Neural cell (in vitro differentiated cells): Measurements from ENCODE around the gene PDE4D. TPM values are rescaled to one million over a fixed set of nuclear protein-coding genes. Genes with fewer than 3 reads are reported as not detected.

Experiments used
- H2AFZ ChIP-seq: fragments of 200-600, 300-800 bp; sonication (generic), shearing (Covaris generic); 2 replicates; pipeline ENCODE4 v1.6.0; 2014; ENCODE audit warnings: low read depth, mild to moderate bottlenecking, antibody characterized with exemption, low read length, moderate library complexity
- H3F3A ChIP-seq: fragments of 200-600 bp; shearing (Covaris generic); 2 replicates; pipeline ENCODE4 v1.6.1; 2016; ENCODE audit warnings: mild to moderate bottlenecking, moderate library complexity, mixed read lengths, antibody characterized with exemption, low read length; ENCODE audit not compliant: insufficient read depth, poor library complexity, severe bottlenecking
- H3K27ac ChIP-seq: fragments of 200-600, 300-800 bp; sonication (generic), shearing (Covaris generic); 2 replicates; pipeline ENCODE4 v1.5.1; 2014; ENCODE audit warnings: mild to moderate bottlenecking, low read length, moderate library complexity
- H3K27me3 ChIP-seq: fragments of 300-800, 200-600 bp; sonication (generic), shearing (Covaris generic); 2 replicates; pipeline ENCODE4 v1.6.0; 2014; ENCODE audit warnings: mild to moderate bottlenecking, low read depth, low read length, moderate library complexity; ENCODE audit not compliant: insufficient read depth
- H3K36me3 ChIP-seq: fragments of 300-800, 200-600 bp; sonication (generic), shearing (Covaris generic); 2 replicates; pipeline ENCODE4 v1.5.1; 2014; ENCODE audit warnings: mild to moderate bottlenecking, antibody characterized with exemption, low read length, moderate library complexity; ENCODE audit not compliant: insufficient read depth
- H3K4me2 ChIP-seq: fragments of 300-800, 200-600 bp; sonication (generic), shearing (Covaris generic); 2 replicates; pipeline ENCODE4 v1.6.0; 2014; ENCODE audit warnings: mild to moderate bottlenecking, low read length
- H3K4me3 ChIP-seq: fragments of 300-800, 200-600 bp; sonication (generic), shearing (Covaris generic); 2 replicates; pipeline ENCODE4 v1.5.1; 2014; ENCODE audit warnings: mild to moderate bottlenecking, low read length, moderate library complexity
- H3K79me2 ChIP-seq: fragments of 200-600 bp; shearing (Covaris generic); replicated peaks from 2 replicates; pipeline ENCODE4 v1.6.0; 2014; ENCODE audit warnings: mild to moderate bottlenecking, low read length, moderate library complexity; ENCODE audit not compliant: insufficient read depth
- H3K9ac ChIP-seq: fragments of 300-800, 200-600 bp; sonication (generic), shearing (Covaris generic); 2 replicates; pipeline ENCODE4 v1.6.1; 2016; ENCODE audit warnings: mild to moderate bottlenecking, low read length, mixed read lengths
- H3K9me2 ChIP-seq: fragments of 200-600 bp; shearing (Covaris generic); 2 replicates; pipeline ENCODE4 v1.6.1; 2016; ENCODE audit warnings: mild to moderate bottlenecking, low read length, mixed read lengths; ENCODE audit not compliant: insufficient read depth
- H3K9me3 ChIP-seq: fragments of 200-600, 300-800 bp; sonication (generic), shearing (Covaris generic); 2 replicates; pipeline ENCODE4 v1.6.1; 2016; ENCODE audit warnings: mild to moderate bottlenecking, mixed run types, low read length, moderate library complexity, mixed read lengths
- H4K20me1 ChIP-seq: fragments of 200-600 bp; shearing (Covaris generic); 2 replicates; pipeline ENCODE4 v1.6.1; 2016; ENCODE audit warnings: mild to moderate bottlenecking, mixed run types; ENCODE audit not compliant: insufficient read depth
- CTCF ChIP-seq: fragments of 450-650 bp; IDR thresholded peaks from 2 replicates; pipeline ENCODE4 v1.5.1; 2014; ENCODE audit warnings: antibody characterized with exemption, mild to moderate bottlenecking, moderate library complexity; ENCODE audit not compliant: poor library complexity, severe bottlenecking
- EP300 ChIP-seq: fragments of 450-650 bp; conservative IDR thresholded peaks from 2 replicates; pipeline ENCODE4 v1.6.1; 2014; ENCODE audit warnings: antibody characterized with exemption, mild to moderate bottlenecking, moderate library complexity; ENCODE audit not compliant: poor library complexity, severe bottlenecking
- EZH2 ChIP-seq: fragments of 200-600, 300-800 bp; shearing (Covaris generic), sonication (generic); IDR thresholded peaks from 2 replicates; pipeline ENCODE4 v1.6.1; 2014; ENCODE audit warnings: antibody characterized with exemption, low read length, borderline replicate concordance, mild to moderate bottlenecking; ENCODE audit not compliant: insufficient read depth, poor library complexity, severe bottlenecking
- MXI1 ChIP-seq: fragments of 450-650 bp; conservative IDR thresholded peaks from 2 replicates; pipeline ENCODE4 v1.6.1; 2014; ENCODE audit warnings: antibody characterized with exemption, mild to moderate bottlenecking; ENCODE audit not compliant: poor library complexity, severe bottlenecking
- POLR2AphosphoS5 ChIP-seq: IDR thresholded peaks from 2 replicates; pipeline ENCODE4 v1.6.1; 2012
- RAD21 ChIP-seq: fragments of 450-650 bp; conservative IDR thresholded peaks from 2 replicates; pipeline ENCODE4 v1.6.1; 2014; ENCODE audit warnings: antibody characterized with exemption, mild to moderate bottlenecking, moderate library complexity
- REST ChIP-seq: IDR thresholded peaks from 2 replicates; pipeline ENCODE4 v1.6.1; 2012; ENCODE audit warnings: borderline replicate concordance
- SMC3 ChIP-seq: fragments of 450-650 bp; conservative IDR thresholded peaks from 2 replicates; pipeline ENCODE4 v1.6.1; 2014; ENCODE audit warnings: antibody characterized with exemption, mild to moderate bottlenecking, moderate library complexity; ENCODE audit not compliant: poor library complexity
- TAF1 ChIP-seq: IDR thresholded peaks from 2 replicates; pipeline ENCODE4 v1.6.1; 2012; ENCODE audit warnings: low read depth
- polyA plus RNA-seq: library from polyadenylated mRNA; depleted of rRNA; stranded (reverse); fragments of >200 nt; gene quantifications from 2 replicates; pipeline ENCODE4 v1.2.3, GENCODE V29; 2014

Gene PDE4D
- polyA plus RNA-seq, 1 donor from 2014 or later = 42.8 TPM

- no peaks in the 10 kb centered on the region for H3K27me3 ChIP-seq
- H3K36me3 ChIP-seq = no peaks in the 10 kb centered on the region
- no peaks in the 10 kb centered on the region for H3F3A ChIP-seq
- H3K4me3 ChIP-seq = no peak overlapping the region
- H3K27ac ChIP-seq = no peak overlapping the region
- H3K9me3 ChIP-seq = no peaks in the 10 kb centered on the region
- TF ChIP-seq POLR2AphosphoS5 (no peak), SMC3 (no peak), EZH2 (no peak), REST (no peak), EP300 (no peak), CTCF (no peak), TAF1 (no peak), MXI1 (no peak), RAD21 (no peak)
- H3K9ac ChIP-seq = no peak overlapping the region
- H3K9me2 ChIP-seq = no peaks in the 10 kb centered on the region
- H2AFZ ChIP-seq = no peak overlapping the region
- no peaks in the 10 kb centered on the region for H4K20me1 ChIP-seq
- no peak overlapping the region for H3K4me2 ChIP-seq
- H3K79me2 ChIP-seq = no peaks in the 10 kb centered on the region
Measured at GRCh38 chr5:59254055-59254687, 639.4 kb downstream of the PDE4D start.

GRCh38 chr5:59253625-59254024 is 639.9 kb downstream of the PDE4D start:
- no peak overlapping the region for H3K9ac ChIP-seq
- H3K79me2 ChIP-seq = no peaks in the 10 kb centered on the region
- no peaks in the 10 kb centered on the region for H3K9me3 ChIP-seq
- no peaks in the 10 kb centered on the region for H3K36me3 ChIP-seq
- H2AFZ ChIP-seq = no peak overlapping the region
- H3K9me2 ChIP-seq = no peaks in the 10 kb centered on the region
- no peaks in the 10 kb centered on the region for H3K27me3 ChIP-seq
- H3K27ac ChIP-seq = no peak overlapping the region
- TF ChIP-seq MXI1 = no peak
- no peak for TF ChIP-seq REST
- no peak for TF ChIP-seq CTCF
- TF ChIP-seq TAF1 = no peak
- TF ChIP-seq POLR2AphosphoS5 = no peak
- TF ChIP-seq EP300 = no peak
- no peak for TF ChIP-seq SMC3
- TF ChIP-seq RAD21 = no peak
- TF ChIP-seq EZH2 = no peak
- H3F3A ChIP-seq = no peaks in the 10 kb centered on the region
- no peak overlapping the region for H3K4me3 ChIP-seq
- no peaks in the 10 kb centered on the region for H4K20me1 ChIP-seq
- no peak overlapping the region for H3K4me2 ChIP-seq
